ENCODE data around the gene NR2C1.

Gene NR2C1

GRCh38 chr12:95115641-95116040 lies 42.2 kb upstream of the NR2C1 start:
- H3K9ac ChIP-seq (ENCODE audit: low read length), result no peak overlapping the region
- H3K9me3 ChIP-seq (ENCODE audit: insufficient read depth, low read length), result no peaks in the 10 kb centered on the region
- TF ChIP-seq CTCF (IDR thresholded peaks at IDR 0.05; ENCODE audit: insufficient read depth, low read length, poor library complexity, severe bottlenecking), result no peak
- TF ChIP-seq EZH2phosphoT487 (conservative IDR thresholded peaks at IDR 0.05; ENCODE audit: low read length), result no peak
- H3K79me2 ChIP-seq (ENCODE audit: insufficient read depth, low read length), result no peaks in the 10 kb centered on the region
- H3K4me3 ChIP-seq (ENCODE audit: insufficient read depth, low read length, poor library complexity, severe bottlenecking), result no peak overlapping the region
- H3K36me3 ChIP-seq (ENCODE audit: low read length), result no peaks in the 10 kb centered on the region
- H3K9me2 ChIP-seq (replicated peaks; ENCODE audit: insufficient read depth, low read length), result no peaks in the 10 kb centered on the region
- no peaks in the 10 kb centered on the region for H4K20me1 ChIP-seq (ENCODE audit: low read depth, low read length)
- no peak overlapping the region for H2AFZ ChIP-seq (ENCODE audit: low read depth, low read length, severe bottlenecking)
- H3K4me2 ChIP-seq (ENCODE audit: low read depth, low read length, poor library complexity, severe bottlenecking), result no peak overlapping the region
- H3K27ac ChIP-seq (ENCODE audit: low read depth, low read length), result no peak overlapping the region
- no peaks in the 10 kb centered on the region for H3K27me3 ChIP-seq (ENCODE audit: low read length)
- H3F3A ChIP-seq (ENCODE audit: insufficient read depth), result no peaks in the 10 kb centered on the region

DNA sequence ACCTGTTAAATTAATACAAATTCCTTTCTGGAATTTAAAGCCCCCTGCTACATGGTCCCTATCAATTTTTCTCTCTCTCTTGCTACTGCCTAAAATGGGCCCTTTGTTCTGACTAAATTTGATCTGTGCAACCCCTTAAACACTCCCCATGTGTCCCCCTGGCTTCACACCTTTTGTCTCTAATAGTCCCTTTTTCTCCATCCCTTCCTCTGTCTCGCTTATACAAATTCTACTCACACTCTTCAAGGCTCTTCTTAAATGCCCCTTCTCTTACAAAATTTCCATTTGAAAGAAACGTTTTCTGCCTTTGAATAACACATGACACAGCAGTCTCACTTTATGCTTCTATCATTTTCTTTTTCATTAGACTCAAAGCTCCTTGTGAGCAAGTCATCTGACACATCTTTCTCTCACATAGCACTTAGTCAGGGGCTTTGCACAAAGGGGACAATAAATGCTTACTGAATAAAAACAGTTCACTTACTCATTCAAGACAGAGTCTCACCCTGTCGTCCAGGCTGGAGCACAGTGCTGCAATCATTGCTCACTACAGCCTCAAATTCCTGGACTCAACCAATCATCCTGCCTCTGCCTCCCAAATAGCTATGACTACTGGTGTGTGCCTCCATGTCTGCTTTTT lies 41.5 kb upstream of the NR2C1 start:
- TF ChIP-seq EZH2phosphoT487 (conservative IDR thresholded peaks at IDR 0.05; ENCODE audit: low read length) (no peak), CTCF (IDR thresholded peaks at IDR 0.05; ENCODE audit: insufficient read depth, low read length, poor library complexity, severe bottlenecking) (no peak)
- Histone ChIP-seq H3K27me3 (ENCODE audit: low read length) (no peaks in the 10 kb centered on the region), H2AFZ (ENCODE audit: low read depth, low read length, severe bottlenecking) (no peak overlapping the region), H3F3A (ENCODE audit: insufficient read depth) (no peaks in the 10 kb centered on the region), H3K79me2 (ENCODE audit: insufficient read depth, low read length) (no peaks in the 10 kb centered on the region), H3K4me3 (ENCODE audit: insufficient read depth, low read length, poor library complexity, severe bottlenecking) (no peak overlapping the region), H3K9me3 (ENCODE audit: insufficient read depth, low read length) (no peaks in the 10 kb centered on the region), H3K9ac (ENCODE audit: low read length) (no peak overlapping the region), H3K27ac (ENCODE audit: low read depth, low read length) (no peak overlapping the region), H3K36me3 (ENCODE audit: low read length) (no peaks in the 10 kb centered on the region), H3K4me2 (ENCODE audit: low read depth, low read length, poor library complexity, severe bottlenecking) (no peak overlapping the region), H3K9me2 (replicated peaks; ENCODE audit: insufficient read depth, low read length) (no peaks in the 10 kb centered on the region), H4K20me1 (ENCODE audit: low read depth, low read length) (no peaks in the 10 kb centered on the region)

DNA sequence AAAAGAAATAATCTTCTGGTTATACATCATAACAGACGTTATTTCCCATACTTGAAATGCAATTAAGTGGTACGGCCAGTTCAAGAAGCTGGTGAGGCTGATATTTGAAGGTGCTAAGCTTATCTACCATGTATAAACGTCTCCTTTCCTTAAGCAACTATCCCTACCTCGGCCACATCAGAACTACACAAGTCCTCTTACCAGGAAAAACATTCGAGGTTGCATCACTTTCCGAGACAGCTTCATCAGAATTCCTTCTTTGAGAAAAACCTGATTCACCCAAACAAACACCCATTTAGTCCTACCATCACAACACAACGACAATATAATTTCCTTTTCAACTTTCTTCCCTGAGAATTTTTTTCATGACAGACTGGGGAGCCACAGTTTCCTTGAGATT lies 33.9 kb upstream of the NR2C1 start:
- Histone ChIP-seq H3F3A (ENCODE audit: insufficient read depth) (no peaks in the 10 kb centered on the region), H3K27me3 (ENCODE audit: low read length) (no peaks in the 10 kb centered on the region), H4K20me1 (ENCODE audit: low read depth, low read length) (no peaks in the 10 kb centered on the region), H3K4me3 (ENCODE audit: insufficient read depth, low read length, poor library complexity, severe bottlenecking) (no peak overlapping the region), H2AFZ (ENCODE audit: low read depth, low read length, severe bottlenecking) (no peak overlapping the region), H3K9ac (ENCODE audit: low read length) (no peak overlapping the region), H3K36me3 (ENCODE audit: low read length) (no peaks in the 10 kb centered on the region), H3K9me3 (ENCODE audit: insufficient read depth, low read length) (no peaks in the 10 kb centered on the region), H3K4me2 (ENCODE audit: low read depth, low read length, poor library complexity, severe bottlenecking) (no peak overlapping the region), H3K9me2 (replicated peaks; ENCODE audit: insufficient read depth, low read length) (no peaks in the 10 kb centered on the region), H3K27ac (ENCODE audit: low read depth, low read length) (no peak overlapping the region), H3K79me2 (ENCODE audit: insufficient read depth, low read length) (no peaks in the 10 kb centered on the region)
- TF ChIP-seq CTCF (IDR thresholded peaks at IDR 0.05; ENCODE audit: insufficient read depth, low read length, poor library complexity, severe bottlenecking) (no peak), EZH2phosphoT487 (conservative IDR thresholded peaks at IDR 0.05; ENCODE audit: low read length) (no peak)
